ENCODE data around the gene FETUB. TPM values are rescaled to one million over a fixed set of nuclear protein-coding genes. Genes with fewer than 3 reads are reported as not detected.

Gene FETUB
- total RNA-seq, 1 experiment from 2014 or later = not detected

DNA sequence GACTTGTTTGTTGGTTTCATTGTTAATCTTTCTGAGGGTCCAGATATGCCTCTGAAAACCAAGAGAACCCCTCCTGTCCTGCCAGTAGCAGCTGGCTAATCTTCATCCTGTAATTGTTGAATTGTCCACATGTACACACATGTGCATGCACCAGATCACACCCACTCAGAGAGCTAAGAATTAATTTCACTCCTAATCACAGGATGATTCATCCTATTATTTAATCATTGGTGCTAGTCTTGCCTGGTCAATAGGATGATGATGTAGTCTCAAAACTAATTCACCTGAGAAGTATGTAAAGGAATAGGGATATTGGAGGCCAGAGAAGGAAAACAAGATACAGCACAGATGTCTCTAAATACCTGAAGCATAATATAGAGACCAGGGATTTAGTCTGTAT, 35.1 kb upstream of the FETUB start:
- intact Hi-C loops (cut with micrococcal nuclease; ENCODE audit: unreplicated experiment) = no loop called here
- peaks cover 64% of the 10 kb centered on the region for H3K4me1 ChIP-seq
- H3K4me3 ChIP-seq (ENCODE audit: low read depth, low read length) = no peak overlapping the region
- BruUV-seq (replicated peaks) = no TSS peak
- POLR2A ChIA-PET = no interaction called here
- H3K36me3 ChIP-seq (ENCODE audit: control insufficient read depth, insufficient read depth, low read length) = no peaks in the 10 kb centered on the region
- Mint-ChIP-seq H3K27me3 (ENCODE audit: insufficient read depth, unreplicated experiment) (no peaks in the 10 kb centered on the region), H3K4me3 (ENCODE audit: unreplicated experiment) (no peak overlapping the region), H3K4me1 (ENCODE audit: low read depth, unreplicated experiment) (peaks cover 51% of the 10 kb centered on the region), H3K36me3 (ENCODE audit: insufficient read depth, unreplicated experiment) (peaks cover 5% of the 10 kb centered on the region), H3K9me3 (ENCODE audit: unreplicated experiment) (peaks cover 9% of the 10 kb centered on the region), H3K27ac (ENCODE audit: unreplicated experiment) (peak overlapping the region; percentile 96)
- TF ChIP-seq, protein P1, sequence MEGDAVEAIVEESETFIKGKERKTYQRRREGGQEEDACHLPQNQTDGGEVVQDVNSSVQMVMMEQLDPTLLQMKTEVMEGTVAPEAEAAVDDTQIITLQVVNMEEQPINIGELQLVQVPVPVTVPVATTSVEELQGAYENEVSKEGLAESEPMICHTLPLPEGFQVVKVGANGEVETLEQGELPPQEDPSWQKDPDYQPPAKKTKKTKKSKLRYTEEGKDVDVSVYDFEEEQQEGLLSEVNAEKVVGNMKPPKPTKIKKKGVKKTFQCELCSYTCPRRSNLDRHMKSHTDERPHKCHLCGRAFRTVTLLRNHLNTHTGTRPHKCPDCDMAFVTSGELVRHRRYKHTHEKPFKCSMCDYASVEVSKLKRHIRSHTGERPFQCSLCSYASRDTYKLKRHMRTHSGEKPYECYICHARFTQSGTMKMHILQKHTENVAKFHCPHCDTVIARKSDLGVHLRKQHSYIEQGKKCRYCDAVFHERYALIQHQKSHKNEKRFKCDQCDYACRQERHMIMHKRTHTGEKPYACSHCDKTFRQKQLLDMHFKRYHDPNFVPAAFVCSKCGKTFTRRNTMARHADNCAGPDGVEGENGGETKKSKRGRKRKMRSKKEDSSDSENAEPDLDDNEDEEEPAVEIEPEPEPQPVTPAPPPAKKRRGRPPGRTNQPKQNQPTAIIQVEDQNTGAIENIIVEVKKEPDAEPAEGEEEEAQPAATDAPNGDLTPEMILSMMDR (IDR thresholded peaks at IDR 0.05; ENCODE audit: insufficient read depth in 1 of 2, low read depth in 1 of 2, low read length in 1 of 2, severe bottlenecking in 1 of 2, unreplicated experiment in 1 of 2) = no peak
- DNase-seq = no peak
- no peaks in the 10 kb centered on the region for H3K9me3 ChIP-seq
- CTCF ChIA-PET = interaction anchor here (1.1 kb wide), 1 partner anchor 16 kb away, joined by 4 read pairs; no protein-coding TSS in a partner anchor
- no peaks in the 10 kb centered on the region for H3K27me3 ChIP-seq (replicated peaks; ENCODE audit: control insufficient read depth, insufficient read depth, low read length)

DNA sequence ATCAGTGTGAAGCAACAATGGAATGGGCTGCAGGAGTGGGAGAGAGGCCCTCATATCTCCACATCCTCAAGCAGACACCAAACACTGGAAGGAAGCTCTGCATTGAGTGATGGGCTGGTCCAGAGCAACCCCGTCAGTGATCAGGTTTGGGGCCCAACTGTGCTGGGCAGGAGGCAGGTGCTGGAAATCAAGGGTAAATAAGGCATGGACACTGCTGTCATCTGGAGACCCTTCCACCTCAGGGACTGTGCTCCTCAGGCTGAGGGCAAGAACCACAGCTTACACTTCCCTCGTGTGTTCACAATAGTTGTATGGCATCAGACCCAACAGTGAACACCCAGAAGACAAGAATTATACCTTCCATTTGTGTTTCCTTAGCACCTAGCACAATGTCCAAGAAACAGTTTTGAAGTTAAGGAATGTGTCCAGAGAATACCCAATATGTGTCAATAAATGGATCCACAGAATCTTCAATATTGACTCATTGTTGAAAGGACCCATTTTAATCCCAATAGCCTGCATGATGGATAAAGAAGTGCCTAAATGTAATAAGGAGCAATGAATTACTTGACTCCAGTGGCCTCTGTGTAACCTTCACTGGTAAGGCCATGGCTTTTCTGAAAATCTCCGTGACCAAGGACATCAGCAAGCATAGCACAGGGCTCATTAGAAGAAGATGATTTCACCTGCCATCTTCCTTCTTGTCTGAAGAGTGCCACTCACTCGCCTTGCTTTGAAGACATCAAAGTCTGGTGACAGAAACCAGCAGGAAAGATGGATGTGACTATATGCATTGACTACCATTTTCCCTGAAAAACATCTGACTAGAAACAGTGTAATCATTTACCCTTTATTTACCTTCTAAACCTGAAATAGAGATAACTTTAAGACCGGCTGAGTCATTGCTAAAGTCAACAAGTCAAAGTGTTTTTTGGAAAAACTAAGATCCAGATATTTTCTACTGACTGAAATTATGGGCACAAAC, 34.3 kb upstream of the FETUB start:
- CTCF ChIA-PET = interaction anchor here (1.1 kb wide), 1 partner anchor 17 kb away, joined by 4 read pairs; no protein-coding TSS in a partner anchor
- H3K4me3 Mint-ChIP-seq (ENCODE audit: unreplicated experiment) = no peak overlapping the region
- peaks cover 45% of the 10 kb centered on the region for H3K4me1 Mint-ChIP-seq (ENCODE audit: low read depth, unreplicated experiment)

DNA sequence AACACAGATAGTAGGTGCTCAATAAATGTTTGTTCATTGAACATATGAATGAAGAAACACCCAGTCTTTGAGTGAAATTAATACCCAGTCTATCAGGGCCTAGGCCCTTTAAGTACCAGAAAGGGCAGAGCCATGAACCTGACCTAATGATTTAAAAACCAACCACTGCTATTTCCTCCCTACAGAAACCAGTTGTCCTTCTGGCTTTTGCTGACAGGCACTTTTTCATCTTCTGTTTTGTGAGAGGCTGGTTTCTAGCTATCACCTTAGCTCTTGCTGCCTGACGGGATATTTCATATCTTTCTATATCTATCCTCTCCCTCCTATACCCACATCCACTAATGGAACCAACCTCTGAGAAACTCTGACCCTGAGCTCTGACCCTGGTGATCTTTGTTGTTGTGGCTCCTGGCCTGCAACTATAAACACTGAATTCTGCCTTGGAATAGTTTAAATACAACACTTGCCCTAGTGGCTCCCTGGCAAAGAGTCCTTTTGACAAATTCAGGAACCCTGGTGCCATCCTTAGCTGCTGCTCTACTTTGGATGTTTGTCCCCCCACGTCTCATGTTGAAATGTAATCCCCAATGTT, 31.5 kb upstream of the FETUB start:
- Mint-ChIP-seq H3K4me1 (ENCODE audit: low read depth, unreplicated experiment) (peaks cover 46% of the 10 kb centered on the region), H3K36me3 (ENCODE audit: insufficient read depth, unreplicated experiment) (no peaks in the 10 kb centered on the region), H3K27ac (ENCODE audit: unreplicated experiment) (peak overlapping the region; percentile 61), H3K4me3 (ENCODE audit: unreplicated experiment) (no peak overlapping the region), H3K9me3 (ENCODE audit: unreplicated experiment) (peaks cover 9% of the 10 kb centered on the region), H3K27me3 (ENCODE audit: insufficient read depth, unreplicated experiment) (no peaks in the 10 kb centered on the region)
- H3K4me1 ChIP-seq = peaks cover 50% of the 10 kb centered on the region
- H3K36me3 ChIP-seq (ENCODE audit: control insufficient read depth, insufficient read depth, low read length) = no peaks in the 10 kb centered on the region
- no peaks in the 10 kb centered on the region for H3K27me3 ChIP-seq (replicated peaks; ENCODE audit: control insufficient read depth, insufficient read depth, low read length)
- TF ChIP-seq, protein P1 (IDR thresholded peaks at IDR 0.05; ENCODE audit: insufficient read depth in 1 of 2, low read depth in 1 of 2, low read length in 1 of 2, severe bottlenecking in 1 of 2, unreplicated experiment in 1 of 2) = no peak
- no peaks in the 10 kb centered on the region for H3K9me3 ChIP-seq
- intact Hi-C loops (cut with micrococcal nuclease; ENCODE audit: unreplicated experiment) = no loop called here
- POLR2A ChIA-PET = interaction anchor here (0.5 to 0.6 kb wide), 2 partner anchors 20 to 38 kb away, joined by 3 to 5 read pairs; partner anchors contain the start of gene DNAJB11
- BruUV-seq (replicated peaks) = no TSS peak
- DNase-seq = no peak
- H3K4me3 ChIP-seq (ENCODE audit: low read depth, low read length) = no peak overlapping the region
- CTCF ChIA-PET = interaction anchor here (2.8 kb wide), 1 partner anchor 18 kb away, joined by 21 read pairs; no protein-coding TSS in a partner anchor

More for the DNA sequence above, 34.3 kb upstream of the FETUB start:
- H3K27me3 Mint-ChIP-seq (ENCODE audit: insufficient read depth, unreplicated experiment) = no peaks in the 10 kb centered on the region
- H3K27me3 ChIP-seq (replicated peaks; ENCODE audit: control insufficient read depth, insufficient read depth, low read length) = no peaks in the 10 kb centered on the region
- H3K4me1 ChIP-seq = peaks cover 56% of the 10 kb centered on the region
- peak; percentile 50 to 56 for DNase-seq
- no peak overlapping the region for H3K4me3 ChIP-seq (ENCODE audit: low read depth, low read length)
- peaks cover 5% of the 10 kb centered on the region for H3K36me3 Mint-ChIP-seq (ENCODE audit: insufficient read depth, unreplicated experiment)
- POLR2A ChIA-PET = interaction anchor here (0.7 kb wide), 1 partner anchor 40 kb away, joined by 3 read pairs; no protein-coding TSS in a partner anchor
- H3K9me3 Mint-ChIP-seq (ENCODE audit: unreplicated experiment) = peaks cover 9% of the 10 kb centered on the region
- H3K36me3 ChIP-seq (ENCODE audit: control insufficient read depth, insufficient read depth, low read length) = no peaks in the 10 kb centered on the region
- peak overlapping the region; percentile 96 for H3K27ac Mint-ChIP-seq (ENCODE audit: unreplicated experiment)
- intact Hi-C loops (cut with micrococcal nuclease; ENCODE audit: unreplicated experiment) = no loop called here
- TF ChIP-seq, protein P1 (IDR thresholded peaks at IDR 0.05; ENCODE audit: insufficient read depth in 1 of 2, low read depth in 1 of 2, low read length in 1 of 2, severe bottlenecking in 1 of 2, unreplicated experiment in 1 of 2) = no peak
- no peaks in the 10 kb centered on the region for H3K9me3 ChIP-seq
- BruUV-seq (replicated peaks) = no TSS peak
